Measurements from ENCODE around the gene SOX8.
A peak's percentile ranks its signal among the peaks of the same experiment; 100 is the strongest.

SOX8 gene

DNA sequence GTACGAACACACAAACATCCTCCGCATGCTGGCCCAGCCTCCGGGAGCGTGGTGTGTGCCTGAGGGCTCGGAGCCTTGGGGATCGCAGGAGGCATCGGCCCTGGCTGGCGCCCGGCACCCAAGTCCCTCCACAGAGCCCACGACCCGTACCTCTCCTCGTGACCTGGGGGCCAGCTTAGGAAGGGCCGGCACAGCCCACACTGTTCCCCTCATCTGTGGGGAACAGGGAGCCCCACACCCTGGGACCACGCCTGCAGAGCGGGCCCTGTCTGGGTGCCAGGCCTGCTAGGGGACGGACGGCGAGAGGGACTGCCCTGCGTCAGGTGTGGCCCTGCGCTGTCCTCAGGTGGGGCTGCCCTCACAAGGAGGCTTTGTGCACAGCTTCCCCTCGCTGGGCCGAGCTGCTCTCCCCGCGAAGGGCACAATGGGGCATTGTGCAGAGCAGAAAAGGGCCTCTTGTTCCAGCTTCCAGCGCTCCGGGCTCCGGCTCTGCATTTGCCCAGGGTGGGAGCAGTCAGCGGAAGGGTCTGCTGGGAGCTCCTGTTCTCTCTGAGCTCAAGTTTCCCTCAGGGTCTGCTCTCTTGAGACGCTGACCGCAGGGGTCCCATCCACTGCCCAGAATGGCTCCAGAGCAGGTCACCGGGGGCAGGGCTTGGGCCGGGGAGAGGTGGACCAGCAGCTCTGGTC, 9.1 kb upstream of the SOX8 start:
- DNase-seq (ENCODE audit: low read depth, low spot score), result no peak

DNA sequence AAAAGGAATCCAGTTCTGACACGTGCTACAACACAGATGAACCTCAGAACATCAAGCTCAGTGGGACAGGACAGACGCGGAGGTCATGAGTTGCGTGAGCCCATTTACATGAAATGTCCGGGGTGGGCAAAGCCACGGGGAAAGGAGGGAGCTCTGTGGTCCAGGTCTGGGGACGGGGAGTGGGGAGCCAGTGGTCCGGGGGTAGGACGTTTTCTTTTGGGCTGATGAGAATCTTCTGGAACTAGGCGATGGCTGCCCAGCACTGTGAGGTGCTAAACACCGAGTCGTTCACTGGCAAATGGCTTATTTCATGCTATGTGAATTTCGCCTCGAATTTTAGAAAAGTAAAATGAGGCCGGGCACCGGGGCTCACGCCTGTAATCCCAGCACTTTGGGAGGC, 8.2 kb upstream of the SOX8 start:
- no peak for DNase-seq (ENCODE audit: low read depth, low spot score)

DNA sequence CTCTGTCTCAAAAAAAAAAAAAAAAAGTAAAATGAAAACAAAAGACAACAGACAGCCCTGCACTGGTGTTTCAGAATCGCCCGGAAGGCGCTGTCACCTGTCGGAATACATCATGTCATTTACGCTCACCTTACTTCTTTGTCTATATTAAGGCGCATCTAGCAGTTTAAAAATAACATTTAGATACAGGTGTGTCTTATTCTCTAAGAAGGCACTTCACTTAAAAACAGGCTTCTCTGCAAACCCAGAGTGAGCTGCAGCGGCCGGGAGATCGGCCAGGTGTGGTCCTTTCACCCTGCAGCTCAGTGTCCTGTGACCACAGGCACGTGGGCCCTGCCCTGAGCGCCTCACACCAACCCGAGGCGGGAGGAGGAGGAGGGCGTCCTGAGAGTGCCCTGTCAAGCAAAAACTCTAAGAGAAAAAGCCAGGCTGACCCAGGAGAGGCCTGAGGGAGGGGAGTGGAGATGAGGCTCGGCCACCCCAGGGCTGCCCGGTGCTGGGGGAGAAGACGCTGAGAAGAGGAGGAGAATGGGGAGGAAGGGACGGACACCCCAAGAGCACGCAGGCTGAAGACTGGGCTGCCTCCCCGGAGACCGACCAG, 7.5 kb upstream of the SOX8 start:
- DNase-seq (ENCODE audit: low read depth, low spot score), result no peak

DNA sequence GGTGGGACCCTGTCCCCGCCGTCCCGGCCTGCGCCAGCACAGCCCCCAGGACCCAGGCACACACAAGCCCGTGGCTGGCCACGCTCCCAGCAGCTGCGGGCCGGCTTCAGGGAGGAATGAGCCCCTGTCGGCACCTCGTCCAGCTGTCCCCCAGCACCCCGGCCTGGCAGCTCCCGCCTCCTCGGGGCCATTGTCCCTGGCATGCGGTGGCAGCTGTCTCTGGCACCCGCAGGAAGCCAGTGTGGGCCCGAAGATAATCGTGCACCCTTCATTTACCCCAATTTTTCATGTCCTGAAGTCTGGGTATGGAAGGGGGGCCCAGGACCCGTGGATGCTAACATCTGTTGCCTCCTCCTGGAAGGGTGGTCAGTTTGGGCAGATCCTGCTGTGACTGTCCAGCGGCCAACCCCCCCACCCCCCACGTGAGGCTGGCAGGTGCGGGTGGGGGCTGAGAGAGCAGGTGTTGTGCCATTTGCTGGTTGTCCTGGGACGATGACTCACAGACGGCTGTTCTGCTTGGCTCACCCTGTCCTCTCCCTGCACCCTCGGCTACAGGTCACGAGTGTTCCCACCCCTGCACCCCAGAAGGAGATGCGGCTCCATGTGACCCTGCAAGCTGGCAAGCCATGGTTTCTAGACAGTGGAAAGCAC, 6.8 kb upstream of the SOX8 start:
- DNase-seq (ENCODE audit: low read depth, low spot score), result no peak

DNA sequence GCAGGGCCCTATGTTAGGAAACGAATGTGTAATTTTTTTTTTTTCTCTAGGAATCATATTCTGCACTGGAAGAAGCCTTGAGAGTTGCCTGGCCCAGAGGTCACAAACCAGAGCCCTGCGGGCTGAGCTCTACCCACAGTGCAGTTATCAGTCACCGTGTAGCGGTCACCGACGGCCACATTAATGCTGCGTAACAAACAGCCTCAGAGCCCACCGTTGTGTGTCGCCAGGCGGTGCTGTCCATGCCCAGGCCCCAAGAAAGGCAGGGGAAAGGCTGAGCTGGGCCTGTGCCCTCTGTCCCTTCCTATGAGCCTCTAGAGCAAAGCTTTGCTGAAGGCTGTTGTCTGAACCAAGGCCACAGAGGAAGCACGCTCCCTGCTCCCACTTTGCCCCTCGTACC, 6.3 kb upstream of the SOX8 start:
- DNase-seq (ENCODE audit: low read depth, low spot score), result no peak

DNA sequence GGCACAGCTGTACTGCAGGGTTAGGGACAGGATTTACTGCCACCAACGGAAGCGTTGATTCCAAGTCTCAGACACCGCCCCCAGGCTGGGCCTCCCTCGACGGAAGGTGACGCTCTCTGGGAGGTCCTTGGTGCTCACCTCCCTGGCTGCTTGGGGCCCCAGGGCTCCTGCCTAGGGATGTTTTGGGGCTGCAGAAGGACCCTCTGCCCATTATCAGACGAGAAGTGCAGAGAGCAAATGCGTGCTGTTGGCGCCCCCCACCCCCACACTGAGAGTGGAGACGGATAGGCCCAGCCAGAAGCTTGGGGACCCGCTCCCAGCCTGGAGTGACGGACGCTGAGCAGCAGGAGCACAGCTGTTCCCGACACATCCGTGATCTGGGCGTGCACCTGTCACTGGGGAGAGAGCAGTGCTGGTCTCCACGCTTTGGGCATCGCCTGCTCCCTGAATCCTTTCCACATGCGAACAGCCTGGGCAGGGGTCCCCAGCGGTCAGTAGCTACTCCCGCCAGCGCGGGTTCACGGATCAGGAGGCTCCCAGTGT, 5.1 kb upstream of the SOX8 start:
- no peak for DNase-seq (ENCODE audit: low read depth, low spot score)

DNA sequence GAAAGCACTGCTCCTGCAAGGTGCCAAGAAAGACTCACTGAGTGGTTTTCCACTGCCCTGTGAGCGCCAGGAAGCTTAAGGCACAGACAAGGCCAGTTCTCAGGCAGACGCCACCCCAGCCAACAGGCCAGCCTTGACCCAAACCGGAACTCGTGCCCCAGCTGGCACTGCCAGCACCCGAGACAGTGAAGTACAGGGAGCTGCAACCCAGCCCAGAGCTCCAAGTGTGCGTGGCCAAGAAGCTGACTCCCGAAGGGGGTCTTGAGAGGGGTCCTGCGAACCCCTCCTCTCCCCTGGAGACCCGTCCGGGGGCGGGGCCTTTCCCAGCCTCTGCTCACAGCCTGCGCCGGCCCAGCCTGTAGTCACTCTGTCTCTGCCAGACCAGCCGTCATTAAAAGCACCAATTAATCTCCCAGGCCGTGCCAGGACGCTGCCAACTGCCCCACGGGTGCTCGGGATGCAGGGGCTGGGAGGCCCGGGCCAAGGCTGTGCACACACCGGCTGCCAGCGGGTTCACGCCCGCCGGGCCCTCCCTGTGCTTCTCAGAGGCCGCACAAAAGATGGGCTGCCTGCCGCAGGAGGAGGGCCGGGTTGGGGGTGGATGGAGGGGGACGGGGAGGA, 4.4 kb upstream of the SOX8 start:
- peak; percentile 38 for DNase-seq (ENCODE audit: low read depth, low spot score)

DNA sequence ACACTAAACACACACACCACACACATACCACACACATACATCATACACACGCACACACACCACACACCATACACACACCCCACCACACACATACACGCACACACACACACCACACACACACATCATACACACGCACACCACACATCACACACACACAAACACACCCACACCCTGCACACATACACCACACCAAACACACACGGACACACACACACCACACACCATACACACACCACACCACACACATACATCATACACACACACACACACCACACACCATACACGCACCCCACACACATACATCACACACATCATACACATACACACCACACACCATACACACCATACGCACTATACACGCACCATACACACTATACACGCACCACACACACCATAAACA, 3.7 kb upstream of the SOX8 start:
- no peak for DNase-seq (ENCODE audit: low read depth, low spot score)

DNA sequence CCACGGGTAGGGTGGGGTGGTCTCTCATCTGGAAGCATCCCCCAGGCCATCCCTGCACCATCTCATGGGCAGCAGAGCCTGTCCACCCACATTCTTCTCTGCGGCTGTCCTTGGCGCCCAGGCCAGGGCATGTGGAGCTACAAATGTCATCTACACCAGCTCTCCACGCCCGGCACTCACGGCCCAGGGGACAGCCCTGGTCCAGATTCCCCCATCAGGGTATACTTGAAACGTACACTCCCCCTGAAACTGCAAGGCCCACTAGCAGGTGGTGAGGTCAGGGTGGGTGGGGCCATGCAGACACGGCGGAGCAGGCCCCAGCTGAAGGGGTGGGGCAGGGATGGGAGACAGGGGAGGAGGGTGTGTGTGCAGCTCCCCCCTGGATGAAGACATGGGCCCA, 3.2 kb upstream of the SOX8 start:
- DNase-seq (ENCODE audit: low read depth, low spot score), result no peak

DNA sequence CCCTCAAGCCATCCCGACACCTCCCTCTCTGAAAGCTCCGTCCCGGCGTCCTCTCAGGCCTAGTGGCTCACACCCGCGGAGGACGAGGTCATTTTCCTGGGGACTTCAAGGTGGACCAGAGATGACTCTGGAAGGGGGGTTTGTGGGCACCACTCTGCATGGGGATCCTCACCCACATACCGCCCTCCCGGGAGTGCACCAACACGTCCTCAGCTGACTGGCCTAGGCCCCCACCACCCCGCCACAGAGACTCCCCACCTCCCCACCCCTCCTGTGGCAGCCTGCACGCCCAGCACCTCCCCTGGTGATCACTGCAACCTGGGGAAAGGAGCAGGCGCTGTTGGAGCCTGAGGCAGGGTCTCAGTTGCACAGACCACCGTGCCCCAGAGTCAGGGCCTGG, 2.4 kb upstream of the SOX8 start:
- DNase-seq (ENCODE audit: low read depth, low spot score), result no peak

DNA sequence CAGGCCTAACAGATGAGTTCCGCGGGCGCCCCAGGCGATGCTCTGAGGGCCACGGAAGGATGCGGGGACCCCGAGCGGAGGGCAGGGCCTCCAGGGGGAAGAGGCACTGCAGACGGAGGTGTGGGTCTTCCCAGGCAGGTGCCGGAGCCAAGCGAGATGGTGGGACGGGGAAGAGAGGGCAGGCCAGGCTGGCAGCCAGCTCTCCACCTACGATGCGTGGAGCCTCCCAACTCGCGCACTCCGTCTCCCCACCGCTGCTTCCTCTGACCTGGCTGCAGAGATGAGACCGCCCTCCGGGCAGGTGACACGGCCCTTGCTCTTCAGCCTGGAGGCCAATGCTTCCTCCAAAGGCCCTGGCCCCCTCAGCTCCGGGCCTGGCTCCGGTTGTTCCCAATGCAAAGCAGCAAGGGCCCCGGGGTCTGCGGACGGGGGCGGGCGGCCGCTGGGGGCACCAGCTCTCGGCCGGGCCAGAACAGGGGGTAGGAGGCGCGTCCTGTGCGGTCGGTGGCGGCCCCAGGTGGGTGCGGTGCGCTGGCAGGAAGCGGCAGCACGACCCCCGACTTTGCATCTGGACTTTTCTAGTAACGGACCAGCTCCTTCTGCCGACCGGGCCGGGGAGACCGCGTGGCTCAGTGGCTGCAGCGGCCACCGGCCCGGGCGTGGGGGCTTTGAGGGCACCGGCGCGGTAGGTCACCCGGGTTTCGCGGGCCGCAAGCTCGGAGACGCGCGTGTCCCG, 1.5 kb upstream of the SOX8 start:
- no peak for DNase-seq (ENCODE audit: low read depth, low spot score)

DNA sequence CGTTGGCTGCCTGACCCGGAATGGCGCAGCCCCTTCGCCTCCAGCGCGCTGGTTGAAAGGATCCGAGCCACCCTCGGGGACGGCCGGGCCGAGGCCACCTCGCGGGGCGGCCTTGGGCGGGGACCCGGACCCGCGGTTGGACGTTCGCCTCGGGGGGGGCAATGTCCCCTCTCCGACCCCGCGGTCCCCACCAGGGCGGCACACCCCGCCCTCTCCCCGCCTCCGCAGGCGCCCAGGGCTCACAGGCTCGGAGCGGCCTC, 1.0 kb upstream of the SOX8 start:
- DNase-seq (ENCODE audit: low read depth, low spot score), result no peak

DNA sequence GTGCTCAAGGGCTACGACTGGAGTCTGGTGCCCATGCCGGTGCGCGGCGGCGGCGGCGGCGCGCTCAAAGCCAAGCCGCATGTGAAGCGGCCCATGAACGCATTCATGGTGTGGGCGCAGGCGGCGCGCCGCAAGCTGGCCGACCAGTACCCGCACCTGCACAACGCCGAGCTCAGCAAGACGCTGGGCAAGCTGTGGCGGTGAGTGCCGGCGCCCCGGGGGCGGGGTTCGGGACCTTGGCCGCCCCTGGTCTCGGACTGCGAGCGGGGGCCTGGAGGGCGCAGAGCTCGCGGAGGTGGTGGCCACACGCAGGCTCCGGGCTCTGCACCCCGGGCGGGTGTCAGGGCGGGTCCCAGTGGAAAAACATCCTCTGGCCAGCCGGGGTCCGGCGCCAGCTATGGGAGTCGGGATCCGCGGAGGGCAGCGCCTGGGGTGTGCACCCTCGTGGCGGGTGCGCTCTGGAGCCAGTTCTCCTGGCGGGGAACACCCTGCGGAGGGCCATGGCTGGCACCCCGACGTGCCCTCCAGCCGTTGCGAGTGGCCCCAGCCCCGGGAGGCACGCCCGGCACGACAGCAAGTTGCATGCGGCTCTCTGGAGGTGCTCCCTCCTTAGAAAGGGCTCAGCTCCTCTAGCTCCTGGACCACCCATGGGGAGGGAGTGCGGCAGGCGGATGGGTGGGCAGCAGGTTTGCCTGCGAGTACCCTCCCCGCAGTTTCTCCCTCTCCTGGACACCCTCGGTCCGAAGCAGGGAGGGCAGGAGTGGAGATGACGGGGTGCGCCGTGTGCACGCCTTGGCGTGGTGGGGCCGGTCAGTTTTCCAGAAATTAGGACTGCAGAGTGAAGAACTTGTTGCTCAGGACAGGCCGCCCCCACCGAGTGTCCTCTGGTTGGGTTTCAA, 824 bp downstream of the SOX8 start:
- peak; percentile 49 for DNase-seq (ENCODE audit: low read depth, low spot score)

DNA sequence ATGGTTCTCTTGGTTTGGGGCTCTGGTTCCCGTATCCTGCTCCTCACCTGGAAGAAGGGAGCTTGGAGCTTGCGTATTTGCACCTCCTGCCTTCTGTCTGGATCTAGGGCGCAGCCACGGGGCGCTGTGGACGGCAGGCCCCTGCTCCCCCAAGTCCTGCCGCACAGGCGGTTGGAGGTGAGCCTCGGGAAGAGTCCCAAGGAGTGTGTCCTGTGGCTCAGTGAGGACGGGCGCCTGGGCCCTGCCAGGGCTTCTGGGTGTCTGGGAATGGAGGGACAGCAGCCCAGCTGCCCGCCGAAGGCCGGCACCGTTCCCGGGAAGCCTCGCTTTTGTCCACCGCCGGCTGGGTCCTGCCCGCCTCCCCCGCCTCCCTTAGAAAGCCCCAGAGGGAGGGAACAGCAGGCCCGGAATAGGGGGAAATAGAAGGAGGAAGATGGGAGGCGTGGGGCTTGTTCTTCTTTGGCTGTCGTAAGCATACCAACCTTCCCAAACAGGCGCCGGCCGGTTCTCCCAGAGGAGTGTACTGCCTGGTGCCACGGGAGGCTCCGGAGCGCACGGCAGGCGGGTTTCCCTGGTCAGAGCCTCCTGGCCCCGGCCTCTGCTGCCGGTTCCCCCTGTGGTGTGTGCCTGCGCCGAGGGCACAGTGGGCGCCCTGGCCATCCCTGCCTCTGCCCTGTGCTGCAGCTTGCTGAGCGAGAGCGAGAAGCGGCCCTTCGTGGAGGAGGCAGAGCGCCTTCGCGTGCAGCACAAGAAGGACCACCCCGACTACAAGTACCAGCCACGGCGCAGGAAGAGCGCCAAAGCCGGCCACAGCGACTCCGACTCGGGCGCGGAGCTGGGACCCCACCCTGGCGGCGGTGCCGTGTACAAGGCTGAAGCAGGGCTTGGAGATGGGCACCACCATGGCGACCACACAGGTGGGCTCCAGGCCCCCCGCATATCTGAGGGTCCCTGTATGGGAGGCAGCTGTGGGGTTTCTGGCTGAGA, 1.8 kb downstream of the SOX8 start:
- peak; percentile 57 for DNase-seq (ENCODE audit: low read depth, low spot score)

DNA sequence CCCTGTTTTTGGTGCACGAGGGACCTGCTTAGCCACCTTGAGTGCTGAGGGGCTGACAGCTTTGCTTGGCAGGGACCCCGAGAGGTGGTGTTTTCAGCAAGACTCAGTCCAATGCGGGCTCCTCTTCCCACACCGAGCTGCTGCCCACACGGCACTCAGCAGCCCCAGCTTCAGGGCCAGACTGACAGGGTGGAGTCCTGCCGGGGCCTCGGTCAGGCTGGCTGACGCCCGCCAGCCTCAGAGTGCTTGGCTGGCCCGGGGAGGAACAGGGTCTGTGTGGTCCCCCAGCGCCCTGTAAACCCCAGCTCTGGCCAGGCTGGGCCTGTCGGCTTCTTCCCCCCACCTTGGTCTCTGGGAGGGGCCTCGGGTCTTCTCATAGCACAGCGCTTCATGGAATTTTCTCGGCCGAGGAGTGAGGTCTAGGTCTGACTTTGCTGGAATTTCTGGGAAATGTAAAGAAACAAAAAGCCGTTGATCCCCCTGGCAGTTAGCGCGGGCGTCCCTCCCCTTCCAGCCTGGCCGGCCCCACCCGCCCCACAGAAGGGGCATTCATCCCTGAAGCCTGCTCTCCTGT, 2.6 kb downstream of the SOX8 start:
- DNase-seq (ENCODE audit: low read depth, low spot score), result peak; percentile 41

DNA sequence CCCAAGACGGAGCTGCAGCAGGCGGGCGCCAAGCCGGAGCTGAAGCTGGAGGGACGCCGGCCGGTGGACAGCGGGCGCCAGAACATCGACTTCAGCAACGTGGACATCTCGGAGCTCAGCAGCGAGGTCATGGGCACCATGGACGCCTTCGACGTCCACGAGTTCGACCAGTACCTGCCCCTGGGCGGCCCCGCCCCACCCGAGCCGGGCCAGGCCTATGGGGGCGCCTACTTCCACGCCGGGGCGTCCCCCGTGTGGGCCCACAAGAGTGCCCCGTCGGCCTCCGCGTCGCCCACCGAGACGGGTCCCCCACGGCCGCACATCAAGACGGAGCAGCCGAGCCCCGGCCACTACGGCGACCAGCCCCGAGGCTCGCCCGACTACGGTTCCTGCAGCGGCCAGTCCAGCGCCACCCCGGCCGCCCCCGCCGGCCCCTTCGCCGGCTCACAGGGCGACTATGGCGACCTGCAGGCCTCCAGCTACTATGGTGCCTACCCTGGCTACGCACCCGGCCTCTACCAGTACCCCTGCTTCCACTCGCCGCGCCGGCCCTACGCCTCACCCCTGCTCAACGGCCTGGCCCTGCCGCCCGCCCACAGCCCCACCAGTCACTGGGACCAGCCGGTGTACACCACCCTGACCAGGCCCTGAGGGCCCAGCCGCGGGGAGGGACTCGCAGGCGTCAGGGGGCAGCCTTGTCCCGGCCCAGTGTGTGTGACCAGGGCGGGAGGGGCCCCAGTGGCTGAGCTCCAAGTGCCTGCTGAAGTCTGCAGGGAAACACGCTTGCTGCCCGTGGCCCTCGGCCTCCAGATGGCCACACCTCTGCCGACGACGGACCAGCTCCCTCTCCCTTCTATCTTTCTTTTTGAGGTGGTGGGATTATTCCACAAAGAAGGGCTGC, 3.4 kb downstream of the SOX8 start:
- no peak for DNase-seq (ENCODE audit: low read depth, low spot score)

DNA sequence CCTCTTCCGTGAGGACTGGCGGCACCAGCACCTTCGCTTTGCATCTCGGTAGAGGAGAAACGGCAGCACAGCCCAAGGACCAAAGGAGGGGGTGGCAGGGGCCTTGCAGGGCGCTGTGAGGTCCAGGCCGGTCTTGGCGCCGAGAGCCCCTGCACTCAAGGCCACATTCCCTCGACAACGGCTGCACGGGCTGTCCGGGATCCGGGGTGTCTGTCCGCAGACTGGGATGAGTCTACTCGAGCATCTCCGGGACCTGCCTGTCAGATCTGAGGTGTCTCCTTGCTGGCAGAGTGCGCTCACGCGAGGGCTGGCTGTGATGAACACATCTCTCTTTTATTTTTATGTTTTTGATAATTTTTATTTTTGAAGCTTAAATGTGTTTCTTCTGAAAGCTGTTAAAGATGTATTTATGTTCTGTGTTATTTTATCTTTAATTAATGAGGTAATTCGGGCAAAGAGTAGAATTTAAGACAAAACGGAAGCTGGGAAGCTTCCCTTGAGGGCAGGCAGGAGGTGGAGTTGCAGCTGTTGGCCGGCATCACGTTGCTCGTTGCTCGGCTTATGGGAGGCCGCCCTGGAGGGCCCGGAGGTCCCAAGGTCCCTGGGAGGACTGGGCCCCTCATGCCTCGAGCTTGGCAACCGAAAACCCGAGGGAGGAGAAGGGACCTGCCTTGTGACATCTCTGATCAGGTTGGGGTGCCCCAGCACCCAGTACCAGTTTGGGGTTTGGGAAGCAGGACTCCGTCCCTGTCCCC, 4.3 kb downstream of the SOX8 start:
- DNase-seq (ENCODE audit: low read depth, low spot score), result no peak

DNA sequence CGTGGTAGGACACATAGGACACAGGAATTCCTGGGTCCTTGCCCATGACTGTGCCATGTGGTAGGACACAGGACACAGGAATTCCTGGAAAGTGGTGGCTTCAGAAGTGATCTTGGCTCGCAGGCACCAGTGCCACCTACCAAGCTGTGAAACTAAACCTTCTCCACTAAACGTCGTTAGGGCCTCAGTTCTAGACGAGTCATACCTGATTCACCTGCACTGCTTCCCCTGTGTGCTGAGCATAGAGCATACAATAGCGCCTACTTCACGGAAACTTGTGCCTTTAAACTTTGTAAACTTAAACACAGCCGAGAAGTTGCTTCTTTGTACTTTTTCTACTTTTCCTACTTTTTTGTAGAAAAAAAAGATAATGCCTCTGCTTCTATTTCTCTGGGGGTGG, 4.8 kb downstream of the SOX8 start:
- no peak for DNase-seq (ENCODE audit: low read depth, low spot score)
